ENCODE measurements around the gene FBRSL1.

Gene FBRSL1

DNA sequence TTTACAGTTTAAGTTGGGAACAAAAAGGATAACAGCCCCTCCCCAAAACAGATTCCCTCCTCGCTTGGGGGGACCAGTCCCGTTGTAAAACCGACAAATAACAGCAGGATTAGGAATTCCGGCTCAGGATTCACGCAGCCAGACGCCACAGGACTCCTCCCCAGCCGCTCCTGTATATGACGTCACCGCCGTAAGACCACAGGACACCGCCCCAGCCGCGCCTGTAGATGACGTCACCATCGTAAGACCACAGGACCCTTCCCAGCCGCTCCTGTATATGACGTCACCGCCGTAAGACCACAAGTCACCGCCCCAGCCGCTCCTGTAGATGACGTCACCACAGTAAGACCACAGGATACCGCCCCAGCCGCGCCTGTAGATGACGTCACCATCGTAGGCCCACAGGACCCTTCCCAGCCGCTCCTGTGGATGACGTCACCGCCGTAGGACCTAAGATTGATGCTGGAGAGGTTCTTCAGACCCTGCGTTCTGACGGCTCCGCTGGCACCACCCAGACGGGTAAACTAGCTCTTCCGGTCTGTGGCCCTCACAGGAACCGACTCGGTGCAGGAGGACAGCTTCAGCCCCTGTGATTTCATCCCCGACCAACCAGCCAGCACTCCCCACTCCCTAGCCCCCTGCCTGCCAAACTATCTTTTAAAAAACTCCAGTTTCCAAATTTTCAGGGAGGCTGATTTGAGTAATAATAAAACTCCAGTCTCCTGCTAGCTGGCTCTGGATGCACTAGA, 43.9 kb upstream of the FBRSL1 start:
- Histone ChIP-seq H3K14ac (ENCODE audit: low read length) (no peak overlapping the region), H4K91ac (ENCODE audit: low read depth, low read length, poor library complexity) (peak overlapping the region; percentile 58), H3K27me3 (ENCODE audit: control insufficient read depth in 3 of 3, insufficient read depth in 3 of 3, low read depth in 1 of 3, low read length in 3 of 3) (peaks cover 0 to 80% (median 0%) of the 10 kb centered on the region in 3 experiments), H3K27ac (replicated peaks; ENCODE audit: low read length) (peak overlapping the region; percentile 8), H2AFZ (ENCODE audit: low read length) (no peak overlapping the region), H3K79me1 (ENCODE audit: low read depth, low read length) (no peaks in the 10 kb centered on the region), H3K23ac (ENCODE audit: low read depth, low read length, poor library complexity) (peak overlapping the region; percentile 3), H3K36me3 (replicated peaks in 1 of 2; ENCODE audit: control insufficient read depth in 2 of 2, insufficient read depth in 2 of 2, low read length in 2 of 2) (no peaks in the 10 kb centered on the region), H3K9me3 (replicated peaks in 1 of 2; ENCODE audit: control insufficient read depth in 2 of 2, insufficient read depth in 1 of 2, low read depth in 1 of 2, low read length in 2 of 2) (no peaks in the 10 kb centered on the region), H2BK15ac (ENCODE audit: low read length) (no peak overlapping the region), H2AK5ac (ENCODE audit: low read depth, low read length) (peak overlapping the region; percentile 2), H4K8ac (ENCODE audit: low read depth, low read length) (no peak overlapping the region), H3K9ac (ENCODE audit: low read depth, low read length, poor library complexity) (no peak overlapping the region), H3K4me1 (ENCODE audit: control insufficient read depth in 2 of 2, insufficient read depth in 1 of 2, low read depth in 1 of 2, low read length in 2 of 2) (peaks cover 0 to 3% of the 10 kb centered on the region in 2 donors), H3K4me3 (ENCODE audit: low read length in 2 of 2) (peak overlapping the region in 1 of 2 donors; percentile 71), H2BK12ac (ENCODE audit: low read length) (no peak overlapping the region), H2BK5ac (ENCODE audit: low read length) (peak overlapping the region; percentile 21), H3K4ac (ENCODE audit: low read length) (no peak overlapping the region), H2BK120ac (ENCODE audit: low read depth, low read length) (peak overlapping the region; percentile 7), H3K18ac (ENCODE audit: low read length) (peak overlapping the region; percentile 20), H3K4me2 (ENCODE audit: insufficient read depth, low read length, poor library complexity, severe bottlenecking) (peak overlapping the region; percentile 52)
- no CpG with 5 or more reads among the region's 39 CpGs for WGBS, 2 donors (ENCODE audit: extremely low coverage in 2 of 2, insufficient read length in 2 of 2, insufficient replicate concordance in 1 of 2)
- DNase-seq (ENCODE audit: low spot score) = peak; percentile 79

DNA sequence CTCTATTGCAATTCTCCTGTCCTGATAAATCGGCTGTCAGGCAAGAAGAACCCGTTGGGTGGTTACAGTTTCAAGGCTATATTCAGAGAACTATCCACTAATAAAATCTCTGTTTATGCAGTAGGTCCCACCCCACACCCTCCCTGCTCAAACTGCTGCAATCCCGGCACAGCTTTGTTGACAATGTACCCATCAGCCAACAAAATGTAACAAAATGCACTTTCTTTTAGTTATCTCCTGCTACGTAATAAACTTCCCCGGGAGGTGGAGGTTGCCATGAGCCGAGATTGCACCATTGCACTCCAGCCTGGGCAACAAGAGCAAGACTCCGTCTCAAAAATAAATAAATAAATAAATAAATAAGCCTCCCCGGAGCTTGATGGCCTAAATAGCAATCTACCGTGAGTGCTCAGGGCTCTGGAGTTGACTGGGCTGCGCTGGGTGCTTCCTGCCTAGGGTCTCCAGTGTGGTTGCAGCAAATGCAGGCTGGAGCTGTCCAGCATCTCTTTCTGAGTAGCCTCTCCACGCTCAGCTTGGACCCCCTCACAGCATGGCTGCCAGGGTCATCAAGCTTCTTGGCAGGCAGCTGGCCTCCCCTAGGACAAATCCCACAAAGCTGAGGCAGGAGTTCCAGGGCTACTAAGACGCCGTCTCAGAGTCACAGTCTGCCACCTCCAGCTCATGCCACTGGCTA, 43.2 kb upstream of the FBRSL1 start:
- Histone ChIP-seq H3K9ac (ENCODE audit: low read depth, low read length, poor library complexity) (no peak overlapping the region), H3K27me3 (ENCODE audit: control insufficient read depth in 3 of 3, insufficient read depth in 3 of 3, low read depth in 1 of 3, low read length in 3 of 3) (peaks cover 0 to 80% (median 0%) of the 10 kb centered on the region in 3 experiments), H3K4me2 (ENCODE audit: insufficient read depth, low read length, poor library complexity, severe bottlenecking) (no peak overlapping the region), H4K91ac (ENCODE audit: low read depth, low read length, poor library complexity) (no peak overlapping the region), H3K18ac (ENCODE audit: low read length) (no peak overlapping the region), H2AFZ (ENCODE audit: low read length) (no peak overlapping the region), H3K9me3 (replicated peaks in 1 of 2; ENCODE audit: control insufficient read depth in 2 of 2, insufficient read depth in 1 of 2, low read depth in 1 of 2, low read length in 2 of 2) (no peaks in the 10 kb centered on the region), H3K4me1 (ENCODE audit: control insufficient read depth in 2 of 2, insufficient read depth in 1 of 2, low read depth in 1 of 2, low read length in 2 of 2) (peaks cover 0 to 3% of the 10 kb centered on the region in 2 donors), H2BK120ac (ENCODE audit: low read depth, low read length) (no peak overlapping the region), H3K14ac (ENCODE audit: low read length) (no peak overlapping the region), H4K8ac (ENCODE audit: low read depth, low read length) (peak overlapping the region; percentile 19), H3K27ac (replicated peaks; ENCODE audit: low read length) (no peak overlapping the region), H3K4ac (ENCODE audit: low read length) (no peak overlapping the region), H3K23ac (ENCODE audit: low read depth, low read length, poor library complexity) (no peak overlapping the region), H2BK12ac (ENCODE audit: low read length) (peak overlapping the region; percentile 59), H2BK15ac (ENCODE audit: low read length) (no peak overlapping the region), H3K4me3 (ENCODE audit: low read length in 2 of 2) (no peak overlapping the region), H3K79me1 (ENCODE audit: low read depth, low read length) (no peaks in the 10 kb centered on the region), H2BK5ac (ENCODE audit: low read length) (no peak overlapping the region), H2AK5ac (ENCODE audit: low read depth, low read length) (no peak overlapping the region), H3K36me3 (replicated peaks in 1 of 2; ENCODE audit: control insufficient read depth in 2 of 2, insufficient read depth in 2 of 2, low read length in 2 of 2) (no peaks in the 10 kb centered on the region)
- WGBS, 2 donors (ENCODE audit: extremely low coverage in 2 of 2, insufficient read length in 2 of 2, insufficient replicate concordance in 1 of 2) = no CpG with 5 or more reads among the region's 13 CpGs
- no peak for DNase-seq (ENCODE audit: low spot score)

DNA sequence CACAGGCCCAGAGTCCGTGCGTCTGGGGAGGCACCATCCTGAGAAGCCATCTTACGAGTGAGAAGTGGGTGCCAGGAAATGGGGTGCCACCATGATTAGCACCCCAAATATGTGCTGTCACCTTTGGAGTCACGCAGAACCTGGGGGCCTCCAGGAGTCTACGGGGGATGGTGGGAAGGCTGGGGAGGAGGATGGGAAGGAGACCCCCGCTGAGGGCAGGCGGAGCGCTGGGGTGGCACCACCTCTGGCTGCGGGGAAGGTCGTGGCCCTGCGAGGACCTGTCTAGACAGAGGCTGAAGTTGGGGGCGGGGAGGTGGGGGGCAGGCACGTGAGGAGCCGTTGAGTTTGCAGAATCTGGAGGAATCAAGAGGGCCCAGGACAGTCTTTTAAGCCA, 42.6 kb upstream of the FBRSL1 start:
- peaks cover 0 to 80% (median 0%) of the 10 kb centered on the region in 3 experiments for H3K27me3 ChIP-seq (ENCODE audit: control insufficient read depth in 3 of 3, insufficient read depth in 3 of 3, low read depth in 1 of 3, low read length in 3 of 3)
- H3K4me1 ChIP-seq (ENCODE audit: control insufficient read depth in 2 of 2, insufficient read depth in 1 of 2, low read depth in 1 of 2, low read length in 2 of 2) = peaks cover 0 to 3% of the 10 kb centered on the region in 2 donors
- H3K27ac ChIP-seq (replicated peaks; ENCODE audit: low read length) = no peak overlapping the region
- H3K4me3 ChIP-seq (ENCODE audit: low read length in 2 of 2) = peak overlapping the region in 1 of 2 donors; percentile 27
- H2AK5ac ChIP-seq (ENCODE audit: low read depth, low read length) = no peak overlapping the region
- H2AFZ ChIP-seq (ENCODE audit: low read length) = no peak overlapping the region
- no peak overlapping the region for H3K14ac ChIP-seq (ENCODE audit: low read length)
- no peak for DNase-seq (ENCODE audit: low spot score)
- no peak overlapping the region for H4K91ac ChIP-seq (ENCODE audit: low read depth, low read length, poor library complexity)
- no peaks in the 10 kb centered on the region for H3K79me1 ChIP-seq (ENCODE audit: low read depth, low read length)
- H2BK120ac ChIP-seq (ENCODE audit: low read depth, low read length) = no peak overlapping the region
- no peak overlapping the region for H2BK15ac ChIP-seq (ENCODE audit: low read length)
- no peak overlapping the region for H3K18ac ChIP-seq (ENCODE audit: low read length)
- no CpG with 5 or more reads among the region's 14 CpGs for WGBS, 2 donors (ENCODE audit: extremely low coverage in 2 of 2, insufficient read length in 2 of 2, insufficient replicate concordance in 1 of 2)
- H2BK5ac ChIP-seq (ENCODE audit: low read length) = no peak overlapping the region
- H4K8ac ChIP-seq (ENCODE audit: low read depth, low read length) = no peak overlapping the region
- H3K9ac ChIP-seq (ENCODE audit: low read depth, low read length, poor library complexity) = no peak overlapping the region
- H3K4ac ChIP-seq (ENCODE audit: low read length) = no peak overlapping the region
- H3K4me2 ChIP-seq (ENCODE audit: insufficient read depth, low read length, poor library complexity, severe bottlenecking) = no peak overlapping the region
- H2BK12ac ChIP-seq (ENCODE audit: low read length) = no peak overlapping the region
- no peaks in the 10 kb centered on the region for H3K36me3 ChIP-seq (replicated peaks in 1 of 2; ENCODE audit: control insufficient read depth in 2 of 2, insufficient read depth in 2 of 2, low read length in 2 of 2)
- no peak overlapping the region for H3K23ac ChIP-seq (ENCODE audit: low read depth, low read length, poor library complexity)
- H3K9me3 ChIP-seq (replicated peaks in 1 of 2; ENCODE audit: control insufficient read depth in 2 of 2, insufficient read depth in 1 of 2, low read depth in 1 of 2, low read length in 2 of 2) = no peaks in the 10 kb centered on the region
